HG03442 (cell line): ENCODE measurements around the gene BACE1-AS.
"Not testable (repeated sequence)": the region's sequence is repeated elsewhere in the genome, so short reads cannot be mapped to it uniquely, and the experiment has no call there.

Experiments
- ATAC-seq: cut with Tn5 transposase; IDR thresholded peaks from one replicate; pipeline ENCODE4 v1.9.1; 2021; ENCODE audit warnings: mild to moderate bottlenecking, moderate library complexity; ENCODE audit not compliant: unreplicated experiment

The BACE1-AS gene

GRCh38 chr11:117319214-117319840 is 28.2 kb downstream of the BACE1-AS start:
- ATAC-seq: no peak

GRCh38 chr11:117327255-117327566 is 36.1 kb downstream of the BACE1-AS start:
- not testable (repeated sequence) for ATAC-seq

- ATAC-seq: peak; percentile 95
Measured at GRCh38 chr11:117327567-117328374, 36.6 kb downstream of the BACE1-AS start, which contains the start of gene CEP164. TSS of gene CEP164 (plus strand) at chr11:117327854. CDS start at chr11:117338587, 10,733 bp downstream.

GRCh38 chr11:117328375-117329010 is 37.3 kb downstream of the BACE1-AS start:
- ATAC-seq: peak; percentile 5

GRCh38 chr11:117332843-117333242 is 41.7 kb downstream of the BACE1-AS start:
- ATAC-seq: no peak

- no peak for ATAC-seq
Measured at GRCh38 chr11:117333917-117334316, 42.8 kb downstream of the BACE1-AS start.

- no peak for ATAC-seq
Measured at GRCh38 chr11:117334896-117335295, 43.8 kb downstream of the BACE1-AS start.

GRCh38 chr11:117335399-117335798 is 44.3 kb downstream of the BACE1-AS start:
- ATAC-seq: no peak

GRCh38 chr11:117337076-117337475 is 45.9 kb downstream of the BACE1-AS start:
- ATAC-seq: no peak
